GM21737 (cell line): ENCODE results near the gene XPC.
"Not testable (repeated sequence)": the region's sequence is repeated elsewhere in the genome, so short reads cannot be mapped to it uniquely, and the experiment has no call there.

Source experiments
- ATAC-seq: cut with Tn5 transposase; IDR thresholded peaks from one replicate; pipeline ENCODE4 v1.9.1; 2021; ENCODE audit warnings: mild to moderate bottlenecking, moderate library complexity; ENCODE audit not compliant: unreplicated experiment

Gene XPC

DNA sequence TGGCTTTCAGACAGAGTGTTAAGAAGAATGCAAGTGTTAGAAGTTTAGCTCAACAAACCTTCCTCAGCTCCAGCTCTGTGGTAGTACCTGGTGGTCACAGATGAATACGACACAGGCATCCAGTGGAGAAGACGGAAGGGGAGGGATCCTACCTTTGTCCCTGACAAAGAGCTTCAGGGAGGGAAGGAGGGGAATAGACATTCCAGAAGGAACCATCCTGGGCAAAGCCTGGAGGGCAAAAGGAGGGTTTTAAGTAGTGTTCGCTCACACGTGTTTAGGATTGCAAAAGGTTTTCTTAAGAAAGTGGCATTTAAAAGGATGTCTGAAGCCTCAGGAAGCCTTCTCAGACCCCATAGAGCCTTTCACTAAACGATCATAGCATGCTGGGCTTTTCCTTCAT lies 56.5 kb downstream of the XPC start:
- ATAC-seq: no peak

DNA sequence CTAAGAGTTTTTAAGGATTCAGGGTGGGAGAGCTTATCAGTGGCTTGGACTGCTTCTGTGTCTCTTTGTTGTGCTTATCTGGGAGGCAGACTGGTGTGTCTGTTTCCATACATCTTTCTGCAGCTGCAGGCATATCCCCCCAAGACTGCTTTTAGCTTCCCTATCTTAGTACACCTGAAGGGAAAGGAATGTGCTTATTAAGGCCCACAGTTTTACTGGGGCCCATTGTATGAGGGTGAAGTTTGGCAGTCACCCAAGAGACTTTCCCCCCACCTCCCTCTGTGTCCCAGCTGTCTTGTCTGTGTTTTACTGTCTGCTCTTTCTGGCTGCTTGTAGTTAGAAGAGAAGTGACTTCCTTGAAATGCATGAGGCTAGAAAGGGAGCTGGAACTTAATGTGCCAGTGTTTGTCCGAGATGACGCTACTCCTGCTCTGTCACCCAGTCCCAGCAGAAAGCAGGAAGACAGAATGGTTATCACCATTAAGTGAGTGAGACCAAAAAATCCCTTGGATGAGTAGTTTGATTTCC lies 57.4 kb downstream of the XPC start:
- ATAC-seq: not testable (repeated sequence)

DNA sequence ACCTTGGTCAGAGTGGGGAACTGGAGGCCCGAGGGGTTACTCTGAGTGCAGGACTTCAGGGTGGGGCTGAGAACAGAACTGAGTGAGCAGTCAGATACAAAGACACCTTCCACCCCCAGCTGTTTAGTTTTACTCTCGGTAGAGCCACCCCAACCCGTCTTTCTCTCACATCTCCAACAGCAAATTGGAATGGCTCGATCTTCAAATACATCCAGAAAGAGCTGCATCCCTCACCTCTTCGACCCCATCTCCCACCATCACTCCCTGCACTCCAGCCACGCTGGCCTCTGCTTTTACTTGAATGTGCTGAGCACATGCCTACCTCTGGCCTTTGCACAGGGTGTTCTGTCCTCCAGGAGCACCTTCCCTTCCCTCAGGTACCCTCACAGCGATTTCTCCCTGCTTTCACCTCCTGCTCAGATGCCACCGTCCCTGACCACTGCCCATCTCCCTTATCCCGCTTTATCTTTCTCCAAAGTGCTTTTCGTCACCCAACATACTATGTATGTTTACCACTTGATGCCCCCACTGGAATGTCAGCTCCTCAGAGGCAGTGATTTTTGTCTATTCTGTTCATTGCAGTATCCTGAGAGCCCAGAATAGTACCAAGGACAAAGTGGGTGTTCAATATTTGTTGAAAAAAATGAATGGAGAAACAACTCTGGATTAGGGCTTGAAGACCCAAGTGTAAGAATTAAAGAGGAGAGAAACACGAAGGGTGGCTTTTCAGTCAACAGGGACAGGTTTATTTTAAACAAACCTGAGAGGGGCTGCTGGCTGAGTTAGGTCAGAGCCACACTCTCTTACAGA lies 58.1 kb downstream of the XPC start:
- ATAC-seq: no peak

DNA sequence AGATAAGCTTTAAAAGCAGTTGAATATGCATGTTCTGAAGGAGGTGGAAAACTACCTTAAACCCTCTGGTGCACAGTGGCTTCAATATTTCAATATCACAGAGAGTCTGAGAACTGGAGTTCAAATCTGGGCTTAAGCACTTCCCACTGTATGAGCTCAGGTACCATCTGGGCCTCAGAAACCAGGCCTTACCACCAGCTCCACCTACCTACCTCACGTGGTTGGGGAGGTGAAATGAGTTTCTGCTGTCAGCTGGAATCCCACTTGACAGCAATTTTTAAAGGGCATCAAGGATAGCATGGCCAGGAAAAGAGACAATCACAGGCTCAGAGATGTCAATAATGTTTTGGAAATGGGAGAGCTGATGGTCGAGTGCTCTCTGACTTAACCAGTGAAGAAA lies 58.8 kb downstream of the XPC start:
- no peak for ATAC-seq

DNA sequence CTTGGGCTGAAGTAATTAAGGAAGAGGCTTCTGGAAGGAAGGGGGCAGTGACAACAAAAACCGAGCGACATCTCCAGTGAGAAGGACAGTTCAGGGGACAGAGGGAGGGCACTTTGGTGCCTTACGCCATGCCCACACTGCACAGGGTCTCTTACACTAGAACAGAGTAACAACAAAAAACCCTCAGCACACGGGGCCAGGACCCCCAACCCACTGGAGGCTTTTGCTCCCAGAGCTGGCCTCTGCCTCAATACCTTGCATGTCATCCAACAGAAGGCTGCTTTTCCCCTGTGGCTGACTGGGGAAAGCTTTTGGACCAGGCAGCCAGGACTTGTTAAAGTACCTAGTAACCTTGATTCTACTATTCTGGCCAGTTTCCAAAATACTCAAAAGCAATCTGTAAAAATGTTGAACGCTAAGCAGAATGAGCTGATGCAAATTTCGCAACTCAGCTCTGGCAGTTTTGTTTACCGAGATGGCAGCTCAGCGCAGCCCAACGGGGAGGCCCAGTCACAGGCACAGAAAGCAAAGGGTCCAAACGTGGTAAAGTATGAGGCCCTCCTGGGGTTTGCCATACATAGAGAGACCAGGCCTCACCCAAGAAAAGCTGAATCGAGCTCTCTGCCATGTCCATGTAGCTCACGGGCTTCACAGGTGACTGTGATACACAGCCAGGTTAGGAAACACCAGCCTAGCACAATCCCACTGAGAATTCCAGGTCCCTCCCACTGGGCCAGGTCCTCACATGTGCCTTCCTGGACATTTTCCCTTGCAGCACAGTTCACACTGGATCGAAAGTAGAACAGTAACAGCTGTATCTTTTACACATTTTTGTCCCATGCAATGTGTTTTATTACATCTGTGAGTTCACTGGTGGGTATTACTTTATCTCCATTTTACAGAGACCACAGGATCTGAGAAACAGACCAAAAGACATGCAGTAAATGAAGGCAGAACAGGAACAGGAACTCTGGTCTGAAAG lies 59.7 kb downstream of the XPC start:
- ATAC-seq: no peak

DNA sequence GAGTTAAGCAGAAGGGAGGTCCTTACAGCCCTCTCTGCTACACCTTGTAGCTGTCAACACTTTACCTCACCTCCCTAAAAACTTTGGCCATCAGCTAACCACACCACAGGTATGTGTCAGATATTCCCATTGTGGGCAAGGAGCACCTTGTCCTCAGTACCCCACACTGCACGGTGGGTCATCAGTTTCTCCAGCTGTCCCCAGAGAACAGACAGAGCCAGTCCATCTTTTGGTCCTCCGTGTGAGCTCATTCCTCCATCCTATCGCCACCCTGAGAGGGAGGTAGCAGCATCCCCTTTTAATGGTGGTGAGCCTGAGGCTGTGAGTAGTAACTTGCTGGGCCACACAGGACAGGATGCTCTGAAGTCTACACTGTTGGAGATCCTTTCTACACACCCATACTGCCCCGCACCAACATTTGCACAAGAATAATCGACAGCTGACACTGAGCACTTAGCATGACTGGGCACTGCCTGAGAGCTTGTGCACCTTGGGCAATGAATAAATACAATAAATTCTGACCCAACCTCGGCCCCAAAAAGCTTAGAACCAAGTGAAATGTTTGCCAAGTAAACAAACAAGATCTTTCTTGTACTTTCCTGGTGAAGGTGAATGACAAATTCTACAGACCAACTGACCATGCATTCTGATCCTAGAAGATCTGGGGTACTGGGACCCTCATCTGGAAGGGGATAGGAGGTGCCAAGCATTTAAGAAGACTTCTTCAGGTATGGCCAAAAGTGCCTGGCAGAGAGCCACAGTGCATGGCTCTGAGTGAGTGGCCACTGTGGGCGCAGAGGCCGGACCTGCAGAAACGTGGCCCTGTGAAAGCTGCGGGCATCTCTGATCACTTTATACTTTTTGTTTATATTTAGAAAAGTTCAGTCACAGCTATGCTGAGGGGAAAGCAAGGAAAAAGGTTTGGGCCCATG lies 60.7 kb downstream of the XPC start:
- no peak for ATAC-seq

DNA sequence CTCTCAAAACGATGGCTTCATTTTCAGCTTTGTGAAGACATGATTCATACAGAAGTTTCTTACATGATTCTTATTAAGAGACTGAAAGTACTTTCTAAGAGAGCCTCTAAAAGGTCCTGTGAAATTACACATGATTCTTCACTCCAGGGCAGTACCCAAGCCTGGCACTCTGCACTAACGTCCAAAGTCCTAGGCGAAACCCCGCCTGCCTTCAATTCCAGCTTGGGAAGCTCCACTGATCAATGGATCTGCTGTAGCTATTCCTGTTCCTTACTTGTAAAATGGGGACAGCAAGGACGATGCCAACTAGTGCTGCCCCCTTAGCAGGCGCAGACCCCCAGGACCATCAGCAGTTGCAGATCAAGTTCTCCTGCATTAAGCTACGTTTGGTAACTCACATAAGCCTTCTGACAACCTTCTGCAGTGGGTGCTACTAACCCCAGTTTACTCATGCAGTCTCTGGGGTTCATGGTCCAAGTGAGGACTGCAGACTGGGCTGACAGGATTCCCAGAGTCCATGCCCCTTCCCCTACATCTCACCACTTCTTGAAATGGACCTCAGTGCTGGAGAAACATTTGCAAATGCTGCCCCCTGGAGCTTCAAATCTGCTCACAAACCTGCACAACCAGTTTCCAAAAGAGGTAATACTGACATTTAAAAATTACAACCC lies 64.3 kb downstream of the XPC start:
- ATAC-seq: no peak

DNA sequence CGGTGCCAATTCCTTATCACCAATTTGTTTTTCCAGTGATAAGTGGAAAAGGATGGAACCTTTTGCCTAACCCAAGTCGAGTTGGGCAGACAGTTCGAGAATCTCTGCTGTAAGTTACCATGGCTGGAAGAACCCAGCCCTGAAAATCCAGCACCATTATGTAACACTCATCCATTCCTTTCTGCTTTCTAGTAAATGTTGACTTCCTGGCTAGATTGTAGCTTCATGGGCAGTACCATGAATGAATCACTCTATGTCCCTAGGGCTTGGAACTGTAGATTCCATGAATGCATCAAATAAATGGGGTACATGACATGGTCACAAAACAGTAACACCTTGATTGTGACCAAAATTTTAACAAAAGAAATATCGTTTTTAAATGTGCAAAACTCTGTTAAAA lies 67.7 kb downstream of the XPC start:
- ATAC-seq: no peak

DNA sequence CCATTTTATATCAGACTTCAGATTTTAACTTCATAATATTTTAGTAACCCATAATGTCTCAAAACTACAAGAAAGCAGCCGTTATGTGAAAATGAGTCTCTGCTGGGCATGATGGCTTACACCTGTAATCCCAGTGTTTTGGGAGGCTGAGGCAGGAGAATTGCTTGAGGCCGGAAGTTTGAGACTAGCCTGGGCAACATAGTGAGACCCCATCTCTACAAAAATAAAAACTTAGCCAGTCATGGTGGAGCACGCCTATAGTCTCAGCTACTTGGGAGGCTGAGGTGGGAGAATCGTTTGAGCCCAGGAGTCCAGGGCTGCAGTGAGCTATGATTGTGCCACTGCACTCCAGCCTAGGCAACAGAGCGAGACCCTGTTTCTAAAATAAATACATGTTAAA lies 68.6 kb downstream of the XPC start:
- not testable (repeated sequence) for ATAC-seq

DNA sequence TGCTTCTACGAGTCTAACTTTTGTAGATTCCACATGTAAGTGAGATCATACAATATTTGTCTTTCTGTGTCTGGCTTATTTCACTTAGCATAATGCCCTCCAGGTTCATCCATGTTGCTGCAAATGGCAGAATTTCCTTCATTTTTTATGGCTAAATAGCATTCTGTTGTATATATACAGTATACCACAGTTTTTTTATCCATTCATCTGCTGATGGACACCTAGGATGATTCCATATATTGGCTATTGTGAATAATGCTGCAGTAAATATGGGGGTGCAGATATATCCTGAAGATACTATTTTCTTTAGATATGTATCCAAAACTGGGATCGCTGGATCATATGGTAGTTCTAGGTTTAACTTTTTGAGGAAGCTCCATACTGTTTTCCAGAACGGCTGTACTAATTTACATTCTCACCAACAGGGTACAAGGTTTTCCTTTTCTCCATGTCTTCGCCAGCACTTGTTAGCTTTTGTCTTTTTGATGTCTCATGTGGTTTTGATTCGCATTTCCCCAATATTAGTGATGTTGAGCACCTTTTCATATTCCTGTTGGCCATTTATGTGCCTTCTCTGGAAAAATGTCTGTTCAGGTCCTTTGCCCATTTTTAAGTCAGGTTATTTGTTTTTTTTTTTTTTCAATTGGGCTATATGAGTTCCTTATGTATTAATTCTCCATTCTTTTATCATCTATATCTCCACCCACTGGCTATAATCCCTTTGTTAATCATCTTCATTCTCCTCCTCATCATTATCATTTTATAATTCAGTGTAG lies 80.6 kb downstream of the XPC start:
- ATAC-seq: no peak

DNA sequence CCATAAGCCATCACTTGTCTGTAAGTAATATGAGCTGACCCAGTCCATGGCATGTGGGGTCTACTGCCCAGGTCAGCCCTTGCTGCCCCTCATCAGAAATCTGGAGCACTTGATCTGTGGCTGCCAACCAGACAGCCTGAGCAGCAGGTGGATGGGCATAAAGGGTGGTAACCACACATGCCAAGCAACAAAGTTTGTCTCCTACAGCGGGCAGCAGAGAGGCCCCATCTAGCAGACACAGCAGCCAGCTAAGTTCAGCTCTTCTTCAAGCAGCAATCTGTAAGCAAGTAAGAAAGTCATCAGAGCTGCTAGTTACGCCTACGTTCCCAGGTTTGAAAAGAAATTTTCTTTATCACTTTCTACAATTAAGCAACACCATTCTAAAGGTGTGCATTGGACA lies 81.7 kb downstream of the XPC start:
- no peak for ATAC-seq
